Vagina (tissue), 2 donors: ENCODE results near the gene STARD13. TPM values are rescaled to one million over a fixed set of nuclear protein-coding genes. Genes with fewer than 3 reads are reported as not detected.
A peak's percentile ranks its signal among the peaks of the same experiment; 100 is the strongest.

Source experiments
- DNase-seq, 2 donors: peaks; one replicate each; pipeline ENCODE4 v3.0.0-alpha.2; 2017; ENCODE audit errors: extremely low spot score in 2 of 2
- H3K27ac ChIP-seq: fragments of 200-600 bp; sonication (generic); one replicate; pipeline ENCODE4 v1.5.1; 2019
- H3K27me3 ChIP-seq: fragments of 200-600 bp; sonication (generic); one replicate; pipeline ENCODE4 v1.5.1; 2019
- H3K36me3 ChIP-seq, 2 donors: fragments of 200-600 bp; sonication (generic); one replicate each; pipeline ENCODE4 v1.5.1; 2017 to 2019
- H3K4me1 ChIP-seq: fragments of 200-600 bp; sonication (generic); one replicate; pipeline ENCODE4 v1.5.1; 2019
- H3K4me3 ChIP-seq, 2 donors: fragments of 200-600 bp; sonication (generic); 1 replicate in 1 of 2; 2 replicates in 1 of 2; pipeline ENCODE4 v1.5.1; 2016 to 2019
- H3K9me3 ChIP-seq: fragments of 200-600 bp; sonication (generic); one replicate; pipeline ENCODE4 v1.5.1; 2019
- POLR2A ChIP-seq, 2 donors: fragments of 450-650 bp; IDR thresholded peaks; one replicate each; pipeline ENCODE4 v1.6.1; 2017; ENCODE audit warnings: antibody characterized with exemption in 2 of 2, mild to moderate bottlenecking in 2 of 2, moderate library complexity in 2 of 2
- POLR2AphosphoS5 ChIP-seq, 2 donors: sonication (generic); formaldehyde crosslinking; IDR thresholded peaks; one replicate each; pipeline ENCODE4 v1.9.0; 2017; ENCODE audit warnings: antibody characterized with exemption in 2 of 2, mild to moderate bottlenecking in 2 of 2, low read depth in 1 of 2; ENCODE audit not compliant: insufficient read depth in 1 of 2
- intact Hi-C: fragments of 100-400 bp; cut with DNase I; formaldehyde crosslinking; loops from one replicate; pipeline ENCODE4 v1.15.1; 2023
- total RNA-seq: library from RNA; depleted of rRNA; stranded (reverse); fragments of >200 nt; gene quantifications from one replicate; pipeline ENCODE4 v1.2.3, GENCODE V29; 2016
- TF ChIP-seq, protein P1 (sequence below), 3 experiments: fragments of 450-650 bp in 2 of 3; fragments of 200-600 bp in 1 of 3; sonication (generic) in 1 of 3; IDR thresholded peaks; one replicate each; pipeline ENCODE4 v1.5.1; 2017 to 2019; ENCODE audit warnings: antibody characterized with exemption in 3 of 3, mild to moderate bottlenecking in 2 of 3, moderate library complexity in 2 of 3

The STARD13 gene
- total RNA-seq, 1 donor from 2014 or later: 33.1 TPM

DNA sequence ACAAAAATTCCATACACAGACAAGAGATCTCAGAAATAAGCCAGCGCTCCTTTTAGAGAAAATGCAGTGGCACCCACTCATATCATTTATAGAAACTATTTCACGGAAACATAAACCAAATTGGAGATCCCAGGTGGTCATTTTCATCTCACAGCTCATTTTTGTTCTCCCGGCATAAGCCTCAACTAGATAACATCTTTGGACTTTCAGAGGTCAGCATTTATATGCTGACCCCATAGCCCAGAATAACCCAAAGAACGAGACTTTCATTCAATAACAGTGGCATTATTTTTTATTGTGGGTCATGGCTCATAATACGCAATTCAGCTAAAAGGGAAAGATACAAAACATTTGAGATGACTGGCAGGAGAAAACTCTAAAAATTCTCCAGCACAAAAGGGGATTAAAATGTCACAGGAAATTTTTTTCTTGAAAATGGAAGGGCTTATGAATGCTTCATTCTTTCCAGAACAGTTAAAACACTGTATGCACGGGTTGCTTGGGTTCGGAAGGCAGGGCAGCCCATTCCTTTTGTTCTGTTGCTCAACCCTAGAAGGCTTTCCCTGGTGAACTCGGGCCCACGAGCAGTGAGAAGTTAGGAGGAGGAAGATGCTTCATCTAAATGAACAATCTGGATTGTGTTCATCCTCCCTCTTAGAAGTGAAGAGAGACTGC is 24.0 kb downstream of the STARD13 start:
- intact Hi-C loops: no loop called here
- Histone ChIP-seq H3K4me1 (peaks cover 77% of the 10 kb centered on the region), H3K27me3 (no peaks in the 10 kb centered on the region), H3K36me3 (no peaks in the 10 kb centered on the region), H3K27ac (peak overlapping the region; percentile 30), H3K9me3 (no peaks in the 10 kb centered on the region), H3K4me3 (no peak overlapping the region)
- no peak for DNase-seq
- TF ChIP-seq POLR2A (IDR thresholded peaks at IDR 0.05) (no peak), POLR2AphosphoS5 (IDR thresholded peaks at IDR 0.05; ENCODE audit: insufficient read depth in 1 of 2, low read depth in 1 of 2) (no peak)
- TF ChIP-seq, protein P1, sequence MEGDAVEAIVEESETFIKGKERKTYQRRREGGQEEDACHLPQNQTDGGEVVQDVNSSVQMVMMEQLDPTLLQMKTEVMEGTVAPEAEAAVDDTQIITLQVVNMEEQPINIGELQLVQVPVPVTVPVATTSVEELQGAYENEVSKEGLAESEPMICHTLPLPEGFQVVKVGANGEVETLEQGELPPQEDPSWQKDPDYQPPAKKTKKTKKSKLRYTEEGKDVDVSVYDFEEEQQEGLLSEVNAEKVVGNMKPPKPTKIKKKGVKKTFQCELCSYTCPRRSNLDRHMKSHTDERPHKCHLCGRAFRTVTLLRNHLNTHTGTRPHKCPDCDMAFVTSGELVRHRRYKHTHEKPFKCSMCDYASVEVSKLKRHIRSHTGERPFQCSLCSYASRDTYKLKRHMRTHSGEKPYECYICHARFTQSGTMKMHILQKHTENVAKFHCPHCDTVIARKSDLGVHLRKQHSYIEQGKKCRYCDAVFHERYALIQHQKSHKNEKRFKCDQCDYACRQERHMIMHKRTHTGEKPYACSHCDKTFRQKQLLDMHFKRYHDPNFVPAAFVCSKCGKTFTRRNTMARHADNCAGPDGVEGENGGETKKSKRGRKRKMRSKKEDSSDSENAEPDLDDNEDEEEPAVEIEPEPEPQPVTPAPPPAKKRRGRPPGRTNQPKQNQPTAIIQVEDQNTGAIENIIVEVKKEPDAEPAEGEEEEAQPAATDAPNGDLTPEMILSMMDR (IDR thresholded peaks at IDR 0.05): no peak

DNA sequence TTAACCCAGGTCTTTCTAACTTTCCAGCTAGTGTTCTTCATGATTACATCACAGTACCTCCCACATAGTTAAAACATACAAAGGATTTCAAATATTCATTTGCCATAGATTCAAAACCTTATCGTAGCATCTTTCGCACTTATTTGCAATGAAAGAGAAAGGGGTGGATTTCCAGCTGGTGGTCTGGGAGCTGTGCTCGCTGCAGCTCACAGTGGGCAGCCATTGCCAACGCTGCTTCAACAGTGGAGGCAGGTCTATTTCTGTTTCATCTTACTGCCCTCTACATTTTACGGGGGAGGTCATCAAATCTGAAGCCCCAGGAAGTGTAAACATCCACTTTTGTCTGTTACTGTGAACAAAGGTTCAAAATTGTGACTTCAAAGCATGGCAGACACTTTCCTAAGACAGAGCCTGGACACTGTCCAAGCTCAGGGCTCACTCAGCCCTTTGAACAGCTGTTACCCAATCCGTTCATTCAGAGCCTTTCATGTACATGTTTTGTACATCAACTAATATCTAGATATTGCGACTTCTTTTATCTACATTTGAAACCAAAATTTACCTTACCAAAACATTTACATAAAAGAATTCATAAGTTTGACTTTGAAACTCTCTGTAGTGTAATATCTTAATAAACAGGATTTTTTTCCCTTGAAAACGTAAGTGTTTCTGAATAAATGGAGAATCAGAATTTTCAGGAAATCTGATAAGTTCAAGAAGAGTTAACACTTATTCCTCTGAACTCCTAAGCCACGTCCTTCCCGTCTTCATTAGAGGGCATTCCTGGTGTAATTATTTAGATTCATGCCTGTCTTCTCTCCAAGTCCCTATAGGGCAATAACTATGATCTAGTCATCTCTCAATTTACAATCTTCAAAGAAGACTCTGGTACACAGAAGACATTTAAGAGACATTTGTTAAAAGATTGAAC is 25.1 kb downstream of the STARD13 start:
- Histone ChIP-seq H3K27ac (peak overlapping the region; percentile 30), H3K27me3 (no peaks in the 10 kb centered on the region), H3K4me1 (peaks cover 77% of the 10 kb centered on the region), H3K4me3 (no peak overlapping the region), H3K36me3 (no peaks in the 10 kb centered on the region), H3K9me3 (no peaks in the 10 kb centered on the region)
- intact Hi-C loops: no loop called here
- TF ChIP-seq POLR2A (IDR thresholded peaks at IDR 0.05) (no peak), POLR2AphosphoS5 (IDR thresholded peaks at IDR 0.05; ENCODE audit: insufficient read depth in 1 of 2, low read depth in 1 of 2) (no peak)
- TF ChIP-seq, protein P1 (IDR thresholded peaks at IDR 0.05): no peak
- DNase-seq: no peak

DNA sequence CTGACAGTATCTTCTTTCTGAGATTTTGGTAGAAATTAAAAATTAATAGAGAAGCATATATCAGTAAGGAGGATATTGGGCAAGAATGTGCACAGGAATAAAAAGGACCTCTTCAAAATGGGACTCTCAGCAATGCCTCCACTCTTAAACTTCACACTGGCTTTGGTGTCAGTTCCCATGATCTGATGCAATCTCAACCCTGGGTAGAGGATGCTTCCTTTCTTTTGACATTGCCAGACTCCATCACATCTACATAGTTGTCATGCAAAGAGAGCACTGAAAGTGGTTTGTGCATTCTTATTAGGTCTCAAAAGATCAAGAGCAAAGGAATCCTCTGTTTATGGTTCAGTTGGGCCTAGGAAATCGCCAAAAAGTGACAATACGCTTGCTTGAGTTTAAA is 26.3 kb downstream of the STARD13 start:
- Histone ChIP-seq H3K36me3 (no peaks in the 10 kb centered on the region), H3K9me3 (no peaks in the 10 kb centered on the region), H3K27ac (peak overlapping the region; percentile 54), H3K4me1 (peaks cover 65% of the 10 kb centered on the region), H3K27me3 (no peaks in the 10 kb centered on the region), H3K4me3 (no peak overlapping the region)
- DNase-seq: no peak
- TF ChIP-seq, protein P1 (IDR thresholded peaks at IDR 0.05): no peak
- TF ChIP-seq POLR2AphosphoS5 (IDR thresholded peaks at IDR 0.05; ENCODE audit: insufficient read depth in 1 of 2, low read depth in 1 of 2) (no peak), POLR2A (IDR thresholded peaks at IDR 0.05) (no peak)
- intact Hi-C loops: no loop called here

DNA sequence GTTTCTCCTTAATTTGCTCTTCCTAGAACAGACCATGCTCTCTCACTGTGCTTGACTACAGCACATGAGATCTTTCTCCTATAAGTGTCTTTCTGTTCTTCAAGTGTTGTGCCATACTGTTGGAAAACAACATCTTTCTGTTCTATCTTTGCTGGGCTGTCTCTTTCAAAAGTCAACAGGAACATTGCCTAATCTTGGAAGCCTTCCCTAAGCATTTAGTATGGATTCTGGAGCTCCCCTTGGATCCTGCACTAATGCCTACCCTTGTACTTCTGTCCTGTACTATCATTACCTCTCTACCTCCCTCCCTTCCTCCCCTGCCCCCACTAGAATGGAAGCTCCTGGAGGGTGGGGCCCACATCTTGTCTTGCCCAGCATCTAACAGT is 26.8 kb downstream of the STARD13 start:
- no peaks in the 10 kb centered on the region for H3K36me3 ChIP-seq
- no peaks in the 10 kb centered on the region for H3K9me3 ChIP-seq
- peak overlapping the region; percentile 54 for H3K27ac ChIP-seq
- intact Hi-C loops: no loop called here
- no peak for DNase-seq
- peaks cover 60% of the 10 kb centered on the region for H3K4me1 ChIP-seq
- no peak overlapping the region for H3K4me3 ChIP-seq
- no peaks in the 10 kb centered on the region for H3K27me3 ChIP-seq
- TF ChIP-seq, protein P1 (IDR thresholded peaks at IDR 0.05): no peak
- no peak for TF ChIP-seq POLR2AphosphoS5 (IDR thresholded peaks at IDR 0.05; ENCODE audit: insufficient read depth in 1 of 2, low read depth in 1 of 2)
- no peak for TF ChIP-seq POLR2A (IDR thresholded peaks at IDR 0.05)
